Stimulated activated CD8-positive, alpha-beta memory T cell treated with anti-CD3 and anti-CD28 coated beads, Interleukin-4, amount 100 ng/mL, for 1 hour (primary cell): ENCODE results near the gene EPHB6.

Experiments
- DNase-seq, 2 donors: peaks; one replicate each; pipeline ENCODE4 v3.0.0-alpha.2; 2020; ENCODE audit warnings: low read depth in 2 of 2, low spot score in 1 of 2

The EPHB6 gene

GRCh38 chr7:142876236-142876960 lies 21.5 kb downstream of the EPHB6 start:
- DNase-seq, result no peak

GRCh38 chr7:142876991-142877910 lies 22.4 kb downstream of the EPHB6 start:
- no peak for DNase-seq

- DNase-seq, result no peak
Measured at GRCh38 chr7:142878315-142878714, 23.4 kb downstream of the EPHB6 start.

GRCh38 chr7:142879060-142879459 lies 24.2 kb downstream of the EPHB6 start:
- DNase-seq, result no peak

GRCh38 chr7:142880876-142881505 lies 26.1 kb downstream of the EPHB6 start:
- no peak for DNase-seq

GRCh38 chr7:142881586-142882337 lies 26.9 kb downstream of the EPHB6 start:
- no peak for DNase-seq

- DNase-seq, result no peak
Measured at GRCh38 chr7:142882338-142882678, 27.4 kb downstream of the EPHB6 start.

GRCh38 chr7:142883145-142883544 lies 28.3 kb downstream of the EPHB6 start:
- DNase-seq, result no peak

- DNase-seq, result no peak
Measured at GRCh38 chr7:142883571-142884285, 28.9 kb downstream of the EPHB6 start.

- no peak for DNase-seq
Measured at GRCh38 chr7:142884286-142884640, 29.4 kb downstream of the EPHB6 start.

- no peak for DNase-seq
Measured at GRCh38 chr7:142885311-142886230, 30.7 kb downstream of the EPHB6 start, which contains the start of gene TRPV6. Gene TRPV6, minus strand, starts transcription at chr7:142885745.

GRCh38 chr7:142886866-142887265 lies 32.0 kb downstream of the EPHB6 start:
- no peak for DNase-seq

- DNase-seq, result no peak
Measured at GRCh38 chr7:142887282-142888015, 32.6 kb downstream of the EPHB6 start.

GRCh38 chr7:142889816-142890215 lies 34.9 kb downstream of the EPHB6 start:
- DNase-seq, result no peak

GRCh38 chr7:142890874-142891485 lies 36.1 kb downstream of the EPHB6 start:
- DNase-seq, result no peak

GRCh38 chr7:142891490-142892082 lies 36.7 kb downstream of the EPHB6 start:
- DNase-seq, result no peak

- no peak for DNase-seq
Measured at GRCh38 chr7:142892951-142893350, 38.1 kb downstream of the EPHB6 start.
